Measurements from ENCODE around the gene ZAP70. TPM values are rescaled to one million over a fixed set of nuclear protein-coding genes. Genes with fewer than 3 reads are reported as not detected.

The ZAP70 gene
- total and polyA plus RNA-seq, 4 experiments from 2014 or later = 140 to 419 (median 276) TPM

DNA sequence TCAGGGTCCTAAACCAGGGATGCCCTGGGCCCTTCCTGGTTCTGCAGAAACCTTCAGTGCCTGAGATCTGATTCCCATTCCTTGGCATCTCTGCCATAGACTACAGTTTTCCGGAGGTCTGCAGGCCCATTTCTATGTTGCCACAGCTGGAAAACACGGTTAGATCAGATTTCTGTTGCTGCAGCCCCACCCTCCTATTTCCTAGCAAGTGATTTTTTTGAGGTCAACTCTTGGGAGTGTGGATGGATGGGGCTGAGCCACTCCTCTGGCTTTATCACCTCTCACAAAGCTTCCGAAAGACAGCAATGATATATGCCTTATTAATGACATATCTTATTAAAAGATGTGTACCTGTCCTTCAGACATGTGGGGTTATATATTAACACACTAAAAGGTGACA lies 56.3 kb downstream of the ZAP70 start:
- H3K36me3 ChIP-seq (ENCODE audit: insufficient read depth, low read length) = peaks cover 19% of the 10 kb centered on the region
- CTCF ChIA-PET (ENCODE audit: partially characterized antibody) = interaction anchor here (3.5 kb wide), 1 partner anchor 59 kb away, joined by 27 read pairs; the partner anchor contains the start of gene ZAP70
- intact Hi-C loops (cut with micrococcal nuclease) = loop anchor here (2.0 kb wide), 1 partner anchor 59 kb away; no protein-coding TSS in a partner anchor
- Mint-ChIP-seq H3K4me3 (no peak overlapping the region), H3K27me3 (no peaks in the 10 kb centered on the region), H3K4me1 (peaks cover 0 to 14% (median 5%) of the 10 kb centered on the region in 4 donors), H3K36me3 (peaks cover 22 to 48% of the 10 kb centered on the region in 2 donors), H3K27ac (peak overlapping the region in 1 of 7 donors; percentile 8), H3K9me3 (peaks cover 0 to 1% (median 0%) of the 10 kb centered on the region in 8 donors)
- H3K9me3 ChIP-seq (ENCODE audit: control insufficient read depth in 1 of 2, low read length in 2 of 2) = no peaks in the 10 kb centered on the region
- no peak overlapping the region for H3K27ac ChIP-seq (ENCODE audit: low read depth, low read length)
- no peaks in the 10 kb centered on the region for H3K4me1 ChIP-seq (ENCODE audit: insufficient read depth, low read length)
- no peak overlapping the region for H3K4me3 ChIP-seq (ENCODE audit: low read length in 2 of 2)
- H3K27me3 ChIP-seq (ENCODE audit: insufficient read depth, low read length) = no peaks in the 10 kb centered on the region
- POLR2A ChIA-PET (ENCODE audit: partially characterized antibody) = no interaction called here
- DNase-seq = no peak

DNA sequence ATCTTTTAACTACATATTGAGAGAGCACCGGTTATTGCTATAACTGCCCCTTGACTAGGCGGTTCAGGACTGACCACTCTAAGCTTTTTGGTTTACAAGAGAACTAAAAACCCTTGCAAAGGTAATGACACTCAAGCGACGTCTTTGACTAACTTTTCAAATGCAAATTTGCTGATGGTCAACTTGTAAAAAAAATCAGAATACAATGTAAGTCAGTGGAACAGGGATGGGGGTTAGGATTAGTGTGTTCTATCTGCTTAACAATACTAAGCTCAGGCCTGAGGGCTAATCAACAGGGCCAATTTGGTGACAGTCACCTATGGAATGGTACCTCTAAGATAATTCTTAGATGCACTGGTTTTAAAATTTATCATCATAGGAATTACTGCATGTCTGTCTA lies 57.1 kb downstream of the ZAP70 start:
- POLR2A ChIA-PET (ENCODE audit: partially characterized antibody) = no interaction called here
- peaks cover 21 to 47% of the 10 kb centered on the region in 2 donors for H3K36me3 Mint-ChIP-seq
- H3K27ac Mint-ChIP-seq = peak overlapping the region in 2 of 7 donors; percentile 23 to 26
- Histone ChIP-seq H3K9me3 (ENCODE audit: control insufficient read depth in 1 of 2, low read length in 2 of 2) (no peaks in the 10 kb centered on the region), H3K4me1 (ENCODE audit: insufficient read depth, low read length) (no peaks in the 10 kb centered on the region), H3K27me3 (ENCODE audit: insufficient read depth, low read length) (no peaks in the 10 kb centered on the region), H3K4me3 (ENCODE audit: low read length in 2 of 2) (no peak overlapping the region), H3K36me3 (ENCODE audit: insufficient read depth, low read length) (peaks cover 13% of the 10 kb centered on the region), H3K27ac (ENCODE audit: low read depth, low read length) (no peak overlapping the region)
- intact Hi-C loops (cut with micrococcal nuclease) = no loop called here
- no peak overlapping the region for H3K4me3 Mint-ChIP-seq
- DNase-seq = no peak
- H3K27me3 Mint-ChIP-seq = no peaks in the 10 kb centered on the region
- CTCF ChIA-PET (ENCODE audit: partially characterized antibody) = no interaction called here
- peaks cover 0 to 14% (median 5%) of the 10 kb centered on the region in 4 donors for H3K4me1 Mint-ChIP-seq
- peaks cover 0 to 1% (median 0%) of the 10 kb centered on the region in 8 donors for H3K9me3 Mint-ChIP-seq

GRCh38 chr2:97774425-97774824 lies 61.0 kb downstream of the ZAP70 start:
- Histone ChIP-seq H3K4me1 (ENCODE audit: insufficient read depth, low read length) (no peaks in the 10 kb centered on the region), H3K27ac (ENCODE audit: low read depth, low read length) (no peak overlapping the region), H3K9me3 (ENCODE audit: control insufficient read depth in 1 of 2, low read length in 2 of 2) (no peaks in the 10 kb centered on the region), H3K27me3 (ENCODE audit: insufficient read depth, low read length) (no peaks in the 10 kb centered on the region), H3K4me3 (ENCODE audit: low read length in 2 of 2) (no peak overlapping the region), H3K36me3 (ENCODE audit: insufficient read depth, low read length) (peaks cover 4% of the 10 kb centered on the region)
- intact Hi-C loops (cut with micrococcal nuclease) = no loop called here
- DNase-seq = no peak
- peaks cover 0 to 3% (median 0%) of the 10 kb centered on the region in 4 donors for H3K4me1 Mint-ChIP-seq
- no peak overlapping the region for H3K4me3 Mint-ChIP-seq
- H3K36me3 Mint-ChIP-seq = peaks cover 32 to 54% of the 10 kb centered on the region in 2 donors
- peak overlapping the region in 2 of 7 donors; percentile 57 to 91 for H3K27ac Mint-ChIP-seq
- no peaks in the 10 kb centered on the region for H3K27me3 Mint-ChIP-seq
- POLR2A ChIA-PET (ENCODE audit: partially characterized antibody) = no interaction called here
- H3K9me3 Mint-ChIP-seq = peaks cover 0 to 1% (median 0%) of the 10 kb centered on the region in 8 donors
- CTCF ChIA-PET (ENCODE audit: partially characterized antibody) = interaction anchor here (0.9 kb wide), 1 partner anchor 16 kb away, joined by 5 read pairs; no protein-coding TSS in a partner anchor

- POLR2A ChIA-PET (ENCODE audit: partially characterized antibody) = no interaction called here
- H3K4me3 ChIP-seq (ENCODE audit: low read length in 2 of 2) = no peak overlapping the region
- Mint-ChIP-seq H3K4me1 (peaks cover 0 to 3% (median 0%) of the 10 kb centered on the region in 4 donors), H3K4me3 (no peak overlapping the region), H3K9me3 (peaks cover 0 to 1% (median 0%) of the 10 kb centered on the region in 8 donors), H3K27me3 (no peaks in the 10 kb centered on the region), H3K36me3 (peaks cover 32 to 54% of the 10 kb centered on the region in 2 donors), H3K27ac (no peak overlapping the region)
- no peaks in the 10 kb centered on the region for H3K4me1 ChIP-seq (ENCODE audit: insufficient read depth, low read length)
- no peak overlapping the region for H3K27ac ChIP-seq (ENCODE audit: low read depth, low read length)
- CTCF ChIA-PET (ENCODE audit: partially characterized antibody) = interaction anchor here (1.3 kb wide), 2 partner anchors 29 to 77 kb away, joined by 3 read pairs; no protein-coding TSS in a partner anchor
- no peak for DNase-seq
- intact Hi-C loops (cut with micrococcal nuclease) = no loop called here
- H3K27me3 ChIP-seq (ENCODE audit: insufficient read depth, low read length) = no peaks in the 10 kb centered on the region
- H3K36me3 ChIP-seq (ENCODE audit: insufficient read depth, low read length) = peaks cover 4% of the 10 kb centered on the region
- no peaks in the 10 kb centered on the region for H3K9me3 ChIP-seq (ENCODE audit: control insufficient read depth in 1 of 2, low read length in 2 of 2)
Measured at GRCh38 chr2:97775074-97775473, 61.7 kb downstream of the ZAP70 start.

GRCh38 chr2:97779141-97779540 lies 65.8 kb downstream of the ZAP70 start:
- H3K27me3 Mint-ChIP-seq = no peaks in the 10 kb centered on the region
- H3K27ac Mint-ChIP-seq = peak overlapping the region in 2 of 7 donors; percentile 13 to 26
- peaks cover 0 to 3% (median 0%) of the 10 kb centered on the region in 4 donors for H3K4me1 Mint-ChIP-seq
- no peak overlapping the region for H3K4me3 ChIP-seq (ENCODE audit: low read length in 2 of 2)
- H3K27ac ChIP-seq (ENCODE audit: low read depth, low read length) = no peak overlapping the region
- peaks cover 27 to 43% of the 10 kb centered on the region in 2 donors for H3K36me3 Mint-ChIP-seq
- intact Hi-C loops (cut with micrococcal nuclease) = no loop called here
- ChIA-PET CTCF (ENCODE audit: partially characterized antibody) (interaction anchor here (0.6 kb wide), 1 partner anchor 62 kb away, joined by 3 read pairs; no protein-coding TSS in a partner anchor), POLR2A (ENCODE audit: partially characterized antibody) (no interaction called here)
- H3K9me3 ChIP-seq (ENCODE audit: control insufficient read depth in 1 of 2, low read length in 2 of 2) = no peaks in the 10 kb centered on the region
- H3K9me3 Mint-ChIP-seq = peaks cover 0 to 1% (median 0%) of the 10 kb centered on the region in 8 donors
- no peak for DNase-seq
- H3K27me3 ChIP-seq (ENCODE audit: insufficient read depth, low read length) = no peaks in the 10 kb centered on the region
- no peaks in the 10 kb centered on the region for H3K36me3 ChIP-seq (ENCODE audit: insufficient read depth, low read length)
- no peak overlapping the region for H3K4me3 Mint-ChIP-seq
- no peaks in the 10 kb centered on the region for H3K4me1 ChIP-seq (ENCODE audit: insufficient read depth, low read length)

DNA sequence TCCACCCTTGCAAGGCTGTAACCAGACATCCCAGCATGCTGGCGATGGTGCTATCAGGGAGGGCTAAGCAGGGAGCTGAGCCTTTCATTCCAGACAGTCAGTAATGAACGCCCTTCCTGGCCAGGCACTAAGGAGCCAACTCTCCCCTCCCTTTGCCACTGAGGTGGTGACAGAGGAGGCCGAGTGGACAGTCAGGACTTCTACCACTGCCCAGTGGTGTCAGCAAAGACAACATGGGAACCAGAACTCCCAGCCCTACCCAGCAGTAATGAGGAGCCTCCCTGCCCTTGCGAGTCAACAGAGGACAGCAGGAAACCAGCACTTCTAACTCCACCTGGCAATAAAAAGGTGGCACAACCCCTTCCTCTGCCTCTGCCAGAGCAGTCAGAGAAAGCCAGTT lies 68.6 kb downstream of the ZAP70 start:
- Histone ChIP-seq H3K4me3 (ENCODE audit: low read length in 2 of 2) (no peak overlapping the region), H3K27me3 (ENCODE audit: insufficient read depth, low read length) (no peaks in the 10 kb centered on the region), H3K36me3 (ENCODE audit: insufficient read depth, low read length) (no peaks in the 10 kb centered on the region), H3K9me3 (ENCODE audit: control insufficient read depth in 1 of 2, low read length in 2 of 2) (no peaks in the 10 kb centered on the region), H3K27ac (ENCODE audit: low read depth, low read length) (no peak overlapping the region), H3K4me1 (ENCODE audit: insufficient read depth, low read length) (no peaks in the 10 kb centered on the region)
- intact Hi-C loops (cut with micrococcal nuclease) = no loop called here
- H3K36me3 Mint-ChIP-seq = peaks cover 12 to 28% of the 10 kb centered on the region in 2 donors
- H3K4me3 Mint-ChIP-seq = no peak overlapping the region
- ChIA-PET CTCF (ENCODE audit: partially characterized antibody) (no interaction called here), POLR2A (ENCODE audit: partially characterized antibody) (no interaction called here)
- peaks cover 0 to 2% (median 0%) of the 10 kb centered on the region in 4 donors for H3K4me1 Mint-ChIP-seq
- DNase-seq = no peak
- H3K27ac Mint-ChIP-seq = no peak overlapping the region
- no peaks in the 10 kb centered on the region for H3K27me3 Mint-ChIP-seq
- H3K9me3 Mint-ChIP-seq = no peaks in the 10 kb centered on the region

- intact Hi-C loops (cut with micrococcal nuclease) = no loop called here
- H3K9me3 ChIP-seq (ENCODE audit: control insufficient read depth in 1 of 2, low read length in 2 of 2) = no peaks in the 10 kb centered on the region
- H3K36me3 ChIP-seq (ENCODE audit: insufficient read depth, low read length) = no peaks in the 10 kb centered on the region
- H3K27ac ChIP-seq (ENCODE audit: low read depth, low read length) = no peak overlapping the region
- no peaks in the 10 kb centered on the region for H3K27me3 ChIP-seq (ENCODE audit: insufficient read depth, low read length)
- peaks cover 0 to 4% (median under 1%) of the 10 kb centered on the region in 4 donors for H3K4me1 Mint-ChIP-seq
- H3K4me1 ChIP-seq (ENCODE audit: insufficient read depth, low read length) = no peaks in the 10 kb centered on the region
- no peak overlapping the region for H3K4me3 ChIP-seq (ENCODE audit: low read length in 2 of 2)
- peaks cover 13 to 35% of the 10 kb centered on the region in 2 donors for H3K36me3 Mint-ChIP-seq
- DNase-seq = no peak
- ChIA-PET POLR2A (ENCODE audit: partially characterized antibody) (no interaction called here), CTCF (ENCODE audit: partially characterized antibody) (no interaction called here)
- no peak overlapping the region for H3K27ac Mint-ChIP-seq
- no peaks in the 10 kb centered on the region for H3K27me3 Mint-ChIP-seq
- no peaks in the 10 kb centered on the region for H3K9me3 Mint-ChIP-seq
- H3K4me3 Mint-ChIP-seq = no peak overlapping the region
Measured at GRCh38 chr2:97784953-97785352, 71.6 kb downstream of the ZAP70 start.
